ENCODE results near the gene CASKIN1. TPM values are rescaled to one million over a fixed set of nuclear protein-coding genes. Genes with fewer than 3 reads are reported as not detected.

Gene CASKIN1
- polyA plus RNA-seq, 1 donor (not counting 4 experiments of a cell fraction or from before 2014, with no cell fraction given), result 0.04 TPM

DNA sequence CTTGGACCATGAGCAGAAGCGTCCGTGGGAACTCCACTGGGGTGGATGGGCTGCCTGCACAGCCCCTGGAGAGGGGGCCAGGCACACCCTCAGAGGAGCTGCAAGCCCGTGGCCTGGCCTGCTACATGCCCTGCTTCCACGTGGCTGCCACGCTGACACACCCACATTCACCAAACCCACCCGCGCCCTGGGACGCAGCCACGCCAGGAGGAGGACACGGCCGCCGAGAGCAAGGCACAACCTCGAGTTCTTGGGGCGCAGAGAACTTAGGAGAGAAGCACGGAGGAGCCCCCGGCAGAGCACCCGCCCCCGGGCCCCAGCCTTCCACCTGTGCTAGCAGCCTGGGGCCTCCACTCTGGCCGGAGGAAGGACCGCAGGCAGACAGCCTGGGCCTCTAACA lies 18.8 kb downstream of the CASKIN1 start:
- no peak for DNase-seq (ENCODE audit: low read depth, low spot score)
- H3K4me3 ChIP-seq (ENCODE audit: control insufficient read depth in 2 of 3, extremely low read depth in 1 of 3, insufficient read depth in 2 of 3, low read depth in 1 of 3, low read length in 3 of 3), result no peak overlapping the region
- no peak overlapping the region for H3K27ac ChIP-seq (ENCODE audit: control insufficient read depth, insufficient read depth, low read length)
- no peak overlapping the region for H3K9ac ChIP-seq (ENCODE audit: control insufficient read depth, extremely low read depth, insufficient read depth, low read length)
- H3K9me1 ChIP-seq (ENCODE audit: control insufficient read depth, extremely low read depth, insufficient read depth, low read length), result no peaks in the 10 kb centered on the region
- H2AFZ ChIP-seq (ENCODE audit: control insufficient read depth, low read length), result no peak overlapping the region
- H4K20me1 ChIP-seq (ENCODE audit: control insufficient read depth, extremely low read depth, insufficient read depth, low read length), result no peaks in the 10 kb centered on the region
- no peaks in the 10 kb centered on the region for H3K9me3 ChIP-seq (ENCODE audit: control insufficient read depth, low read depth, low read length)
- peaks cover 2% of the 10 kb centered on the region for H3K27me3 ChIP-seq (ENCODE audit: control insufficient read depth, extremely low read depth, insufficient read depth, low read length)
- peaks cover 4% of the 10 kb centered on the region for H3K4me1 ChIP-seq (ENCODE audit: control insufficient read depth, extremely low read depth, insufficient read depth, low read length)
- no peak for TF ChIP-seq EZH2 (IDR thresholded peaks at IDR 0.05; ENCODE audit: low read length)
- TF ChIP-seq, protein P1, sequence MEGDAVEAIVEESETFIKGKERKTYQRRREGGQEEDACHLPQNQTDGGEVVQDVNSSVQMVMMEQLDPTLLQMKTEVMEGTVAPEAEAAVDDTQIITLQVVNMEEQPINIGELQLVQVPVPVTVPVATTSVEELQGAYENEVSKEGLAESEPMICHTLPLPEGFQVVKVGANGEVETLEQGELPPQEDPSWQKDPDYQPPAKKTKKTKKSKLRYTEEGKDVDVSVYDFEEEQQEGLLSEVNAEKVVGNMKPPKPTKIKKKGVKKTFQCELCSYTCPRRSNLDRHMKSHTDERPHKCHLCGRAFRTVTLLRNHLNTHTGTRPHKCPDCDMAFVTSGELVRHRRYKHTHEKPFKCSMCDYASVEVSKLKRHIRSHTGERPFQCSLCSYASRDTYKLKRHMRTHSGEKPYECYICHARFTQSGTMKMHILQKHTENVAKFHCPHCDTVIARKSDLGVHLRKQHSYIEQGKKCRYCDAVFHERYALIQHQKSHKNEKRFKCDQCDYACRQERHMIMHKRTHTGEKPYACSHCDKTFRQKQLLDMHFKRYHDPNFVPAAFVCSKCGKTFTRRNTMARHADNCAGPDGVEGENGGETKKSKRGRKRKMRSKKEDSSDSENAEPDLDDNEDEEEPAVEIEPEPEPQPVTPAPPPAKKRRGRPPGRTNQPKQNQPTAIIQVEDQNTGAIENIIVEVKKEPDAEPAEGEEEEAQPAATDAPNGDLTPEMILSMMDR (optimal IDR thresholded peaks at IDR 0.05 in 1 of 3, IDR thresholded peaks at IDR 0.05 in 1 of 3, conservative IDR thresholded peaks at IDR 0.05 in 1 of 3; ENCODE audit: extremely low read depth in 1 of 3, insufficient read depth in 2 of 3, low read length in 3 of 3), result no peak
- no peak for FAIRE-seq
- H3K4me2 ChIP-seq (ENCODE audit: control insufficient read depth, extremely low read depth, insufficient read depth, low read depth, low read length), result no peak overlapping the region
- H3K36me3 ChIP-seq (ENCODE audit: control insufficient read depth in 2 of 2, extremely low read depth in 1 of 2, insufficient read depth in 2 of 2, low read length in 2 of 2), result peaks cover 22 to 29% of the 10 kb centered on the region in 2 experiments
- H3K79me2 ChIP-seq (ENCODE audit: control insufficient read depth, insufficient read depth, low read length), result no peaks in the 10 kb centered on the region
- dilution Hi-C loops (cut with MboI; ENCODE audit: extremely low pct_ligation_motif_present, low sequenced_read_pairs), result no loop called here

DNA sequence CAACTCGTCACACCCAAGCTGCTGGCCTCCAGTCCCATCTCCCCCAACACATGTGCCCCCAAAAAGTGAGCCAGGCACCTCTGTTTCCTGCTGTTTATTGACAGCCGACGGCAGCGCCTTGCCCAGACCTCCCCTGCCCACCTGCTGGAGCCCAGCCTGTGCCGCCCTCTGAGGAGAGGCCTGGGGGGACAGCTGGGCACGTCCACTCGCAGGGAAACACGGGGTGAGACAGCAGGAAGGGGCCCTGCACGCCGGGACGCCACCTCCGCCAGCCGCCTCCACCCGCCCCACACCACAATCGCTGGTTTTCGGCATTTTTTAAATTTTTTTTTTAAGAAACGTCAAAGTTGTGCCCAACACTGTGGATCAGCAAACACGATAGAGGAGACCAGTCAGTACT lies 19.3 kb downstream of the CASKIN1 start:
- no peak for DNase-seq (ENCODE audit: low read depth, low spot score)
- FAIRE-seq, result no peak
- no peak for TF ChIP-seq EZH2 (IDR thresholded peaks at IDR 0.05; ENCODE audit: low read length)
- TF ChIP-seq, protein P1 (optimal IDR thresholded peaks at IDR 0.05 in 1 of 3, IDR thresholded peaks at IDR 0.05 in 1 of 3, conservative IDR thresholded peaks at IDR 0.05 in 1 of 3; ENCODE audit: extremely low read depth in 1 of 3, insufficient read depth in 2 of 3, low read length in 3 of 3), result no peak

More for the DNA sequence above, 19.3 kb downstream of the CASKIN1 start:
- Histone ChIP-seq H3K9ac (ENCODE audit: control insufficient read depth, extremely low read depth, insufficient read depth, low read length) (no peak overlapping the region), H3K4me2 (ENCODE audit: control insufficient read depth, extremely low read depth, insufficient read depth, low read depth, low read length) (no peak overlapping the region), H3K79me2 (ENCODE audit: control insufficient read depth, insufficient read depth, low read length) (no peaks in the 10 kb centered on the region), H3K27ac (ENCODE audit: control insufficient read depth, insufficient read depth, low read length) (no peak overlapping the region), H3K4me3 (ENCODE audit: control insufficient read depth in 2 of 3, extremely low read depth in 1 of 3, insufficient read depth in 2 of 3, low read depth in 1 of 3, low read length in 3 of 3) (no peak overlapping the region), H3K27me3 (ENCODE audit: control insufficient read depth, extremely low read depth, insufficient read depth, low read length) (peaks cover 2% of the 10 kb centered on the region), H3K9me3 (ENCODE audit: control insufficient read depth, low read depth, low read length) (no peaks in the 10 kb centered on the region), H2AFZ (ENCODE audit: control insufficient read depth, low read length) (no peak overlapping the region), H3K36me3 (ENCODE audit: control insufficient read depth in 2 of 2, extremely low read depth in 1 of 2, insufficient read depth in 2 of 2, low read length in 2 of 2) (peaks cover 22 to 29% of the 10 kb centered on the region in 2 experiments), H3K9me1 (ENCODE audit: control insufficient read depth, extremely low read depth, insufficient read depth, low read length) (no peaks in the 10 kb centered on the region), H3K4me1 (ENCODE audit: control insufficient read depth, extremely low read depth, insufficient read depth, low read length) (peaks cover 4% of the 10 kb centered on the region), H4K20me1 (ENCODE audit: control insufficient read depth, extremely low read depth, insufficient read depth, low read length) (no peaks in the 10 kb centered on the region)
- dilution Hi-C loops (cut with MboI; ENCODE audit: extremely low pct_ligation_motif_present, low sequenced_read_pairs), result no loop called here

All from keratinocyte (primary cell).